Measurements from ENCODE around the gene GEN1. TPM values are rescaled to one million over a fixed set of nuclear protein-coding genes. Genes with fewer than 3 reads are reported as not detected.

The GEN1 gene
- total RNA-seq, 1 donor from 2014 or later, result 21.9 TPM

DNA sequence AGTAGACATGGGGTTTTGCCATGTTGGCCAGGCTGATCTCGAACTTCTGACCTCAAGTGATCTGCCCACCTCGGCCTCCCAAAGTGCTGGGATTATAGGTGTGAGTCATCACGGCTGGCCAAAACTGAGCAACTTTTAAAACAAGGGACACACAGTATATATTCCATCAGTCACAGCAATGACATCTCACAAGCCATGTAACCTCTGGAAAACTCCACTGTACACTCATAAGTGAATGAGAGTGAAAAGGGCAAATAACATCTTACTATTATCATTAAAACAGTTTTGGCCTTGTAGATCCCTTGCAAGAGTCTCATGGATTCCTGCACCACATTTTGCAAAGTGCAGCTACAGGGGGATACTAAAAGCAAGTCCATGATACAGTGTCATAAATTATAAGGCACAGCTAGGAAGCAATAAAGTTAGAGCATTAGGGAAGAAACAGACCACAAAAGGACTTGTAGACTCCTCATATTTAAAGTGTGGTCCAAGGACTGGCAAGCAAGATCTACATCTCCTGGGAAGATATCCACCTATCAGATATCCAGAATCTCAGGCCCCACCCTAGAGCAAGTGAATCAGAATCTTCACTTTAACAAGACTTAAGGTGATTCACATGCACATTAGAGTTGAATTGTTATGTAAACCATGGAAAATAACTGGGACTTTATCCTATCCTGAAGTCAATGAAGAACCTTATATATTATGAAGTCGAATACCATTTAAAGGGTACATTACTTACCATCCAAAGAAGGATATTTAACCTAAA, 6.1 kb upstream of the GEN1 start:
- Mint-ChIP-seq H3K27me3 (no peaks in the 10 kb centered on the region), H3K36me3 (peaks cover 18% of the 10 kb centered on the region), H3K9me3 (no peaks in the 10 kb centered on the region), H3K27ac (no peak overlapping the region), H3K4me1 (ENCODE audit: unreplicated experiment) (peaks cover 26% of the 10 kb centered on the region), H3K4me3 (no peak overlapping the region)
- DNase-seq (ENCODE audit: extremely low spot score, unreplicated experiment), result no peak
- TF ChIP-seq, protein P1, sequence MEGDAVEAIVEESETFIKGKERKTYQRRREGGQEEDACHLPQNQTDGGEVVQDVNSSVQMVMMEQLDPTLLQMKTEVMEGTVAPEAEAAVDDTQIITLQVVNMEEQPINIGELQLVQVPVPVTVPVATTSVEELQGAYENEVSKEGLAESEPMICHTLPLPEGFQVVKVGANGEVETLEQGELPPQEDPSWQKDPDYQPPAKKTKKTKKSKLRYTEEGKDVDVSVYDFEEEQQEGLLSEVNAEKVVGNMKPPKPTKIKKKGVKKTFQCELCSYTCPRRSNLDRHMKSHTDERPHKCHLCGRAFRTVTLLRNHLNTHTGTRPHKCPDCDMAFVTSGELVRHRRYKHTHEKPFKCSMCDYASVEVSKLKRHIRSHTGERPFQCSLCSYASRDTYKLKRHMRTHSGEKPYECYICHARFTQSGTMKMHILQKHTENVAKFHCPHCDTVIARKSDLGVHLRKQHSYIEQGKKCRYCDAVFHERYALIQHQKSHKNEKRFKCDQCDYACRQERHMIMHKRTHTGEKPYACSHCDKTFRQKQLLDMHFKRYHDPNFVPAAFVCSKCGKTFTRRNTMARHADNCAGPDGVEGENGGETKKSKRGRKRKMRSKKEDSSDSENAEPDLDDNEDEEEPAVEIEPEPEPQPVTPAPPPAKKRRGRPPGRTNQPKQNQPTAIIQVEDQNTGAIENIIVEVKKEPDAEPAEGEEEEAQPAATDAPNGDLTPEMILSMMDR (conservative IDR thresholded peaks at IDR 0.05), result no peak

DNA sequence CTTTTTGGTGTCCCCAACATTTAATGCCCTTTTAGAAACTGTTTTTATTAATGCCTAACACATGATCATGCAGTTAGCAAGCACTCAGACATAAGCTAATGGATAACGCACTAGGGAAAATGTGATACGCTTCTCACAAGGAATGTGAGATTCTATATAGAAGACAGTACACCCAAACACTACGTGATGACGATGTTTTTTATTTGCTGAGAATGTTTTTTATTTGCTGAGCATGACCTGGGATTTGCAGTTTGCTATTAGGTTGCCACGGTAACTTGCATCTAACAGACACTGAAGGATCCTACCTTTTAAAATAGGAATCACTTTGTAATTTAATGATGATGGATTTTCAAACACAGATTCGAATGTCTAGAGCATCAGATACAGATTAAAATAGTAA, 5.2 kb upstream of the GEN1 start:
- peaks cover 14% of the 10 kb centered on the region for H3K36me3 Mint-ChIP-seq
- TF ChIP-seq, protein P1 (conservative IDR thresholded peaks at IDR 0.05), result no peak
- H3K27me3 Mint-ChIP-seq, result no peaks in the 10 kb centered on the region
- no peaks in the 10 kb centered on the region for H3K9me3 Mint-ChIP-seq
- no peak for DNase-seq (ENCODE audit: extremely low spot score, unreplicated experiment)
- no peak overlapping the region for H3K27ac Mint-ChIP-seq
- no peak overlapping the region for H3K4me3 Mint-ChIP-seq
- H3K4me1 Mint-ChIP-seq (ENCODE audit: unreplicated experiment), result peaks cover 26% of the 10 kb centered on the region

DNA sequence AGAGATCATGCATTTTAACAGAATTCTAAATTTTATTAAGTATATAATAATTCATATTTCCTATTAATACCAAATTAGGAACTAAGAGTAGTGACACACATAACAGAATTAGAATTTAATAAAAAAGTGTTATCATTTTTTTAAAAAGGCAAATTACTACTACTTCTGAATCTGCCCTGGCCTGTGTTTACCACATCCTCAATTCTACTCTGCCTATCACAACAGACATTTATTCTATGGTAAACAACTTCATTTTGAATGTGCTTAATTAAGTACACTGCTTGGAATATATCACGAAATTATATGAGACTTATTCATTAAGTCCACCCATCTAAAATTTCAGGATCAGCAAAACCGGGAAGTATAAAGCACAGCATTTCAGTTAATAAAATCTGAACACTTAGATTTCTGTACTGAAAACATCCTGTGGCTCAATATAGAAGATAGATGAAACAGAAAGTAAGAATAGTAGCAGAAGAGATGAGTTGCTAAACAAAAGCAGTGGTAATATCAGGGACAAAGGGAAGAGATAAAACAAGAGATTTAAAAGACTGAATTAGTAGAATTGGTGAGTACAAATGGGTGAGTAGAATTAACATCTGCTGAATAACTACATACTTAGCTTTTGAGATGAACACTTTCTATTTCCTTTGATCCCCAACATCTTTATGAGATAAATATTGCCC, 4.0 kb upstream of the GEN1 start:
- Mint-ChIP-seq H3K4me3 (peak overlapping the region; percentile 5), H3K4me1 (ENCODE audit: unreplicated experiment) (peaks cover 26% of the 10 kb centered on the region), H3K36me3 (peaks cover 8% of the 10 kb centered on the region), H3K27ac (no peak overlapping the region), H3K27me3 (no peaks in the 10 kb centered on the region), H3K9me3 (no peaks in the 10 kb centered on the region)
- DNase-seq (ENCODE audit: extremely low spot score, unreplicated experiment), result no peak
- TF ChIP-seq, protein P1 (conservative IDR thresholded peaks at IDR 0.05), result no peak

DNA sequence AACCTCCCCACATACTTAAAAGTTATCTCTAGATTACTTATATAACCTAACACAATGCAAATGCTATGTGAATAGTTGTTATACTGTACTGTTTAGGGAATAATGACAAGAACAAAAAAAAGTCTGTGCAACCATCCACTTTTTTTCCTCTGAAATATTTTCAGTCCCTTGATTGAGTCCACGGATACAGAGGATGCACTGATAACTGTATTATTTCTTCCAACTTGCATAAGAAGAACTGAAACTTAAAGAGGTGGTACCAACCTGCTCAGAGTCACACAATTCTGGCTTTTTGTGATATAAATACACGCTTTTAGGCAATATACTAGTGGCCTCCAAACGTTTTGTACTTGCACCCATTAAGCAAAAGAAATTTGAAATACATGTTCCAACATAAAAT, 1.7 kb upstream of the GEN1 start:
- Mint-ChIP-seq H3K9me3 (no peaks in the 10 kb centered on the region), H3K4me1 (ENCODE audit: unreplicated experiment) (peaks cover 29% of the 10 kb centered on the region), H3K4me3 (peak overlapping the region; percentile 90), H3K36me3 (peaks cover 5% of the 10 kb centered on the region), H3K27me3 (no peaks in the 10 kb centered on the region), H3K27ac (peak overlapping the region; percentile 85)
- TF ChIP-seq, protein P1 (conservative IDR thresholded peaks at IDR 0.05), result no peak
- DNase-seq (ENCODE audit: extremely low spot score, unreplicated experiment), result no peak

DNA sequence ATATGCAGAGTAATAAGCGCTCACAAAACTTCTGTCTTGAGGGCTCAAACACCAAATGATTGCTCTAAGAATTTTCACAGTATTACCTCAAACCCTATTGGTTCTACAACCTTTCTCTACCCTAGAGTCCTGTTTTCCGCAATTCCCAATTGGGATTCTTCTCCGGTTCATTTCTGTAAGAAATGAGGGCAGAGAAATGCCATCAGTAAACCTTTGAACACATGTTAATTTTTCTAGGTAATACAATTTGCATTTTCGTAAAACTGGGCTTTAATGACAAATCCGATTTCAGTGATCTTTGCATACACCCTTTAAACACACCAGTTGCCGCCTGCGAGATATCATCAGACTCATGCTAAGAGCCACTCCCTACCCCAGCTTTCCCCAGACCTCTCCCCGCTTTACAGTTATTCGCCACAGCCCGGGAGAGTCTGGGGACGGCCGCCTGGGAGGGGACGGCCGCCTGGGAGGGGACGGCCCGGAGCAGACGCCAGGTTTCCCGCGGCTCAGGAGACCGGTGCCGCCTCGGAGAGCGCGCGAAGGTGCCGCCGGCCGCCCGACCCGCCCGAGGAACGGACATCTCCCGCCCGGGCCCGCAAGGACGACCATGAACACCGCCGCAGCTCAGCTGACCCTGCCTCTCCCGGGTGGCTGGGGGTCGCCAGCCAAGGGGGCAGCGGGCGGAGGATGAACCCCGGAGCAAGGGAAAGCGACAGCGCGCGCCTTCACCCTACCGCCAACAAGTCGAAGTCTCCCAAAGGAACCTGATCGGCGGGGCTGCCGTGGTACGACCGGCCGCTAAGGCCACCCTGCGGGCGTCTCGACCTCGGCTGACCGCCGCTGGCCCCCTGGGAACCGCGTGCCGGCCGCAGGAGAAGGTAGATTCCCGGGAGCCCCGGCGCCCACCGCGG, 791 bp upstream of the GEN1 start:
- Mint-ChIP-seq H3K9me3 (no peaks in the 10 kb centered on the region), H3K4me1 (ENCODE audit: unreplicated experiment) (peaks cover 24% of the 10 kb centered on the region), H3K27ac (peak overlapping the region; percentile 88), H3K27me3 (no peaks in the 10 kb centered on the region), H3K36me3 (peaks cover 5% of the 10 kb centered on the region), H3K4me3 (peak overlapping the region; percentile 90)
- TF ChIP-seq, protein P1 (conservative IDR thresholded peaks at IDR 0.05), result no peak
- DNase-seq (ENCODE audit: extremely low spot score, unreplicated experiment), result peak; percentile 70
